Body of pancreas (tissue), 4 donors: ENCODE results near the gene KDM4B. TPM values are rescaled to one million over a fixed set of nuclear protein-coding genes. Genes with fewer than 3 reads are reported as not detected.

Source experiments
- ATAC-seq: fragments of 150-250 bp; one replicate; pipeline ENCODE4 v1.9.1; 2016
- DNase-seq, 4 donors: peaks; one replicate each; pipeline ENCODE4 v3.0.0-alpha.2; 2019
- H3K27ac ChIP-seq, 4 donors: fragments of 200-600 bp; sonication (generic); 1 replicate in 3 of 4; 2 replicates in 1 of 4; pipeline versions ENCODE4 v1.5.1 to v1.6.1; 2016 to 2019; ENCODE audit warnings: mild to moderate bottlenecking in 1 of 4, mixed read lengths in 1 of 4, moderate library complexity in 1 of 4
- H3K27me3 ChIP-seq, 2 donors: fragments of 200-600 bp; sonication (generic); one replicate each; pipeline ENCODE4 v1.6.0; 2016; ENCODE audit warnings: mild to moderate bottlenecking in 1 of 2
- H3K36me3 ChIP-seq, 2 donors: fragments of 200-600 bp; sonication (generic); replicated peaks in 1 of 2; 2 replicates each; pipeline ENCODE4 v1.5.1; 2016; ENCODE audit warnings: low read depth in 2 of 2; ENCODE audit not compliant: insufficient read depth in 1 of 2
- H3K4me1 ChIP-seq: fragments of 200-600 bp; sonication (generic); one replicate; pipeline ENCODE4 v1.6.0; 2016
- H3K4me3 ChIP-seq, 2 donors: fragments of 200-600 bp; sonication (generic); 1 replicate in 1 of 2; 2 replicates in 1 of 2; pipeline ENCODE4 v1.5.1; 2016 to 2019
- H3K9me3 ChIP-seq, 3 donors: fragments of 200-600 bp; sonication (generic); 1 replicate in 2 of 3; 2 replicates in 1 of 3; pipeline ENCODE4 v1.5.1; 2016
- CTCF ChIP-seq, 7 experiments: fragments of 450-650 bp in 4 of 7; fragments of 200-600 bp in 3 of 7; sonication (generic) in 3 of 7; IDR thresholded peaks; one replicate each; pipeline ENCODE4 v1.5.1; 2016 to 2019; ENCODE audit warnings: antibody characterized with exemption in 7 of 7
- POLR2A ChIP-seq, 3 donors: fragments of 450-650 bp; IDR thresholded peaks; one replicate each; pipeline ENCODE4 v1.6.1; 2016; ENCODE audit warnings: antibody characterized with exemption in 3 of 3, mild to moderate bottlenecking in 2 of 3
- whole genome bisulfite sequencing, 2 donors: methylation state at CpG; one replicate each; pipeline ENCODE4 v1.1.5; 2017; 5-methylcytosine and 5-hydroxymethylcytosine counted together
- intact Hi-C: fragments of 100-400 bp; cut with DNase I; formaldehyde crosslinking; loops from one replicate; pipeline ENCODE4 v1.15.1; 2023
- total RNA-seq, 2 donors: library from RNA; depleted of rRNA; stranded (reverse); fragments of >200 nt; gene quantifications; one replicate each; pipeline ENCODE4 v1.1.0, GENCODE V29; 2016

KDM4B gene
- total RNA-seq, 2 donors from 2014 or later = 18.9 to 35.3 TPM

DNA sequence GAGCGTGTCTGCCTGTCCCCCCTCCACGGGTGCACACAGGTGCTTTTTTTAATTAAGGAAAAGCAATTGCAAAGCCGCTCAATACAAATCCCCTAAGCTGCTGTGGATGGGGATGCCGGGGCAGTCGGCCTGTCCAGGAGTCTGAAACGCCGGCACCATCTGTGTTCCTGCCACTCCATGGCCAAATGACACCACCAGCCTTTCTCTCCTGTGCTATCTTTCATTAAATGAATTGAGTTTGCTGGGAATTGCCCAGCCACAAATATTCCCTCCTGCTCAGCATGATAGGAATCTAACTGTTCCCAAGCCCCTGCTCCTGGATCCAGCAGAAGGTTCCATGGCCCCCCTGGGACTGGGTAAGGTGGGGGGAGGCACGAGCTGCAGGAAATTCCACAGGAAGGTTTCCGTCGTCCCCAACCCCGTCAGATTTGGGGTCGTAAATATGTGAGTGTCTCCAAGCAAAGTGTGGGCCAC, 139.2 kb downstream of the KDM4B start:
- DNase-seq = no peak
- intact Hi-C loops = no loop called here
- TF ChIP-seq POLR2A (IDR thresholded peaks at IDR 0.05) (no peak), CTCF (IDR thresholded peaks at IDR 0.05) (no peak)
- Histone ChIP-seq H3K36me3 (no peaks in the 10 kb centered on the region), H3K4me3 (no peak overlapping the region), H3K27ac (no peak overlapping the region), H3K27me3 (no peaks in the 10 kb centered on the region), H3K4me1 (peaks cover 52% of the 10 kb centered on the region), H3K9me3 (no peaks in the 10 kb centered on the region)
- 87 to 92% methylated on average over 5 to 12 of the region's 12 CpGs for WGBS, 2 donors
- ATAC-seq = no peak

GRCh38 chr19:5108866-5109265, 140.0 kb downstream of the KDM4B start:
- intact Hi-C loops = no loop called here
- WGBS, 2 donors = 93 to 96% methylated on average over 13 of the region's 13 CpGs
- TF ChIP-seq CTCF (IDR thresholded peaks at IDR 0.05) = no peak
- TF ChIP-seq POLR2A (IDR thresholded peaks at IDR 0.05) = no peak
- no peak for ATAC-seq
- H3K27me3 ChIP-seq = no peaks in the 10 kb centered on the region
- no peak overlapping the region for H3K27ac ChIP-seq
- no peak overlapping the region for H3K4me3 ChIP-seq
- no peaks in the 10 kb centered on the region for H3K36me3 ChIP-seq
- no peaks in the 10 kb centered on the region for H3K9me3 ChIP-seq
- H3K4me1 ChIP-seq = peaks cover 52% of the 10 kb centered on the region
- no peak for DNase-seq

- intact Hi-C loops = no loop called here
- no peak overlapping the region for H3K4me3 ChIP-seq
- WGBS, 2 donors = 94 to 95% methylated on average over 17 of the region's 17 CpGs
- H3K4me1 ChIP-seq = peaks cover 52% of the 10 kb centered on the region
- no peaks in the 10 kb centered on the region for H3K27me3 ChIP-seq
- TF ChIP-seq CTCF (IDR thresholded peaks at IDR 0.05) = no peak
- no peak for TF ChIP-seq POLR2A (IDR thresholded peaks at IDR 0.05)
- DNase-seq = no peak
- H3K9me3 ChIP-seq = no peaks in the 10 kb centered on the region
- H3K36me3 ChIP-seq = no peaks in the 10 kb centered on the region
- H3K27ac ChIP-seq = no peak overlapping the region
- ATAC-seq = no peak
Observed at GRCh38 chr19:5109560-5109959, 140.6 kb downstream of the KDM4B start.

- Histone ChIP-seq H3K36me3 (no peaks in the 10 kb centered on the region), H3K27me3 (no peaks in the 10 kb centered on the region), H3K27ac (no peak overlapping the region), H3K4me3 (no peak overlapping the region), H3K4me1 (peaks cover 53% of the 10 kb centered on the region), H3K9me3 (no peaks in the 10 kb centered on the region)
- intact Hi-C loops = no loop called here
- DNase-seq (peak in 1 of 4 donors; percentile 66), ATAC-seq (no peak)
- 91 to 93% methylated on average over 14 to 16 of the region's 27 CpGs for WGBS, 2 donors
- TF ChIP-seq CTCF (IDR thresholded peaks at IDR 0.05) = no peak
- no peak for TF ChIP-seq POLR2A (IDR thresholded peaks at IDR 0.05)
Observed at GRCh38 chr19:5110546-5110945, 141.6 kb downstream of the KDM4B start.

- Histone ChIP-seq H3K4me3 (no peak overlapping the region), H3K9me3 (no peaks in the 10 kb centered on the region), H3K4me1 (peaks cover 53% of the 10 kb centered on the region), H3K36me3 (no peaks in the 10 kb centered on the region), H3K27me3 (no peaks in the 10 kb centered on the region), H3K27ac (peak overlapping the region in 1 of 4 donors; percentile 6)
- ATAC-seq = no peak
- WGBS, 2 donors = 95% methylated on average over 19 to 20 of the region's 21 CpGs
- intact Hi-C loops = no loop called here
- DNase-seq = no peak
- TF ChIP-seq POLR2A (IDR thresholded peaks at IDR 0.05) (no peak), CTCF (IDR thresholded peaks at IDR 0.05) (no peak)
Observed at GRCh38 chr19:5111051-5111450, 142.1 kb downstream of the KDM4B start.
